ENCODE data around the gene PFDN5. TPM values are rescaled to one million over a fixed set of nuclear protein-coding genes. Genes with fewer than 3 reads are reported as not detected.

PFDN5 gene
- total RNA-seq, 2 experiments from 2014 or later, result 264 to 348 TPM

DNA sequence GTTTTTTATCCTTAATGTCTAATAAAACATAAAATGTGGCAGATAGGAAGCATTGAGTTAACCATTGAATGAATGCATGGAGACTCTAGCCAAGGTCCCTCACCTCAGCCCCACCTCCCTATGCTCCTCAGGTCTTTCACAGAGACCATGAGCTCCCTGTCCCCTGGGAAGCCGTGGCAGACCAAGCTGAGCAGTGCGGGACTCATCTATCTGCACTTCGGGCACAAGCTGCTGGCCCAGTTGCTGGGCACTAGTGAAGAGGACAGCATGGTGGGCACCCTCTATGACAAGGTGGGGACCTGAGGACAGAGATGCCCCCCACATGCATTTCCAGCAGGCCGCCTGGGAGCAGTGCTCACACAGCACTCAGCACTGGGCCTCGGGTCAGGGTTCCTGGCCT is 7.6 kb downstream of the PFDN5 start:
- peaks cover 11% of the 10 kb centered on the region for H3K4me1 ChIP-seq (ENCODE audit: insufficient read depth, low read length, poor library complexity, severe bottlenecking)
- peaks cover 60% of the 10 kb centered on the region for H3K36me3 ChIP-seq (ENCODE audit: insufficient read depth, low read length)
- DNase-seq (ENCODE audit: low spot score), result no peak
- peaks cover 9% of the 10 kb centered on the region; the same call in 1 of the 2 replicates for H3K79me2 ChIP-seq (ENCODE audit: insufficient read depth, low read depth, low read length)
- TF ChIP-seq EZH2phosphoT487 (IDR thresholded peaks at IDR 0.05; ENCODE audit: borderline replicate concordance, low read depth, low read length), result no peak
- TF ChIP-seq, protein P1, sequence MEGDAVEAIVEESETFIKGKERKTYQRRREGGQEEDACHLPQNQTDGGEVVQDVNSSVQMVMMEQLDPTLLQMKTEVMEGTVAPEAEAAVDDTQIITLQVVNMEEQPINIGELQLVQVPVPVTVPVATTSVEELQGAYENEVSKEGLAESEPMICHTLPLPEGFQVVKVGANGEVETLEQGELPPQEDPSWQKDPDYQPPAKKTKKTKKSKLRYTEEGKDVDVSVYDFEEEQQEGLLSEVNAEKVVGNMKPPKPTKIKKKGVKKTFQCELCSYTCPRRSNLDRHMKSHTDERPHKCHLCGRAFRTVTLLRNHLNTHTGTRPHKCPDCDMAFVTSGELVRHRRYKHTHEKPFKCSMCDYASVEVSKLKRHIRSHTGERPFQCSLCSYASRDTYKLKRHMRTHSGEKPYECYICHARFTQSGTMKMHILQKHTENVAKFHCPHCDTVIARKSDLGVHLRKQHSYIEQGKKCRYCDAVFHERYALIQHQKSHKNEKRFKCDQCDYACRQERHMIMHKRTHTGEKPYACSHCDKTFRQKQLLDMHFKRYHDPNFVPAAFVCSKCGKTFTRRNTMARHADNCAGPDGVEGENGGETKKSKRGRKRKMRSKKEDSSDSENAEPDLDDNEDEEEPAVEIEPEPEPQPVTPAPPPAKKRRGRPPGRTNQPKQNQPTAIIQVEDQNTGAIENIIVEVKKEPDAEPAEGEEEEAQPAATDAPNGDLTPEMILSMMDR (conservative IDR thresholded peaks at IDR 0.05; ENCODE audit: low read length), result no peak
- H2AFZ ChIP-seq (ENCODE audit: low read length), result no peak overlapping the region
- no peaks in the 10 kb centered on the region for H3K9me3 ChIP-seq (ENCODE audit: low read length)
- H3K4me3 ChIP-seq (ENCODE audit: low read depth, low read length, poor library complexity, severe bottlenecking), result no peak overlapping the region
- H3K4me2 ChIP-seq (ENCODE audit: low read length), result no peak overlapping the region
- ChIA-PET POLR2A (no interaction called here), CTCF (ENCODE audit: unreplicated experiment) (no interaction called here)
- intact Hi-C loops (cut with micrococcal nuclease; ENCODE audit: unreplicated experiment), result no loop called here
- H3K27ac ChIP-seq (ENCODE audit: low read depth, low read length, poor library complexity, severe bottlenecking), result no peak overlapping the region
- no peaks in the 10 kb centered on the region for H4K20me1 ChIP-seq (ENCODE audit: insufficient read depth, low read length)
- no peaks in the 10 kb centered on the region for H3K9me2 ChIP-seq (ENCODE audit: insufficient read depth, low read length)
- no TSS peak for BruUV-seq (replicated peaks)

DNA sequence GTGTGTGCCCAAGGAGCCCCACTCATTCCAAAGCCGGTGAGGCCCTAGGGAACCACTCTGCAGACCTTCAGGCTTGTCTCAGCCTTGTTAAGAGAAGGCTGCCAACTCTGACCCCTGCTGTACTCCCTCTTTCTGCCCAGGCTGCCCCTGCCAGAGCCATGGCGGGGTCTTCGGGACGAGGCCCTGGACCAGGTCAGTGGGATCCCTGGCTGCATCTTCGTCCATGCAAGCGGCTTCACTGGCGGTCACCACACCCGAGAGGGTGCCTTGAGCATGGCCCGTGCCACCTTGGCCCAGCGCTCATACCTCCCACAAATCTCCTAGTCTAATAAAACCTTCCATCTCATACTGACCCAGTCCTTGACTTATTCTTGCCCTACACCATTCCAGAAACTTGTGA is 11.5 kb downstream of the PFDN5 start:
- H2AFZ ChIP-seq (ENCODE audit: low read length), result no peak overlapping the region
- no peaks in the 10 kb centered on the region for H4K20me1 ChIP-seq (ENCODE audit: insufficient read depth, low read length)
- intact Hi-C loops (cut with micrococcal nuclease; ENCODE audit: unreplicated experiment), result no loop called here
- no peak overlapping the region for H3K4me3 ChIP-seq (ENCODE audit: low read depth, low read length, poor library complexity, severe bottlenecking)
- DNase-seq (ENCODE audit: low spot score), result no peak
- peaks cover 80% of the 10 kb centered on the region for H3K36me3 ChIP-seq (ENCODE audit: insufficient read depth, low read length)
- TF ChIP-seq, protein P1 (conservative IDR thresholded peaks at IDR 0.05; ENCODE audit: low read length), result no peak
- no peak for TF ChIP-seq EZH2phosphoT487 (IDR thresholded peaks at IDR 0.05; ENCODE audit: borderline replicate concordance, low read depth, low read length)
- H3K4me2 ChIP-seq (ENCODE audit: low read length), result no peak overlapping the region
- ChIA-PET POLR2A (interaction anchor here (0.6 kb wide), 1 partner anchor 12 kb away, joined by 4 read pairs; no protein-coding TSS in a partner anchor), CTCF (ENCODE audit: unreplicated experiment) (no interaction called here)
- no peaks in the 10 kb centered on the region for H3K9me3 ChIP-seq (ENCODE audit: low read length)
- H3K79me2 ChIP-seq (ENCODE audit: insufficient read depth, low read depth, low read length), result no peaks in the 10 kb centered on the region
- H3K27ac ChIP-seq (ENCODE audit: low read depth, low read length, poor library complexity, severe bottlenecking), result no peak overlapping the region
- H3K9me2 ChIP-seq (ENCODE audit: insufficient read depth, low read length), result no peaks in the 10 kb centered on the region
- no TSS peak for BruUV-seq (replicated peaks)
- H3K4me1 ChIP-seq (ENCODE audit: insufficient read depth, low read length, poor library complexity, severe bottlenecking), result no peaks in the 10 kb centered on the region

DNA sequence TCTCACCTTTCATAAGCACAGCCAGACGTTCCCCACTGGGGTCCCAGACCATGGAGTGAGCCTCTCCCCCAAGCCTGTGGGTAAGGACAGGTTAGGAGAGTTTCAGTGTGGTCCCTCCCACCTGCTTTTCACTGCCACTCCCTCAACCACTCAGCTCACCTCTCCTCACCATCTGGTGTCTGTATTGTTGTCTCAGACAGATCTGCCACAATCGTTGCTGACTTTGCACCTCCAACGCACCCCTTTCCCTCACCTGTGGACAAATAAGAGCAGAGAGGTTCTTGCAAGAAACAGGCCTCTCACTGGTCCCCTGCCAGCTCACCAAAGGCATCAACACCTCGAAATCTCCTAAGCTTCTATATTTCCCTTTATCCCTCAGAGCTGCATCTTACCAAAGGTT is 12.9 kb downstream of the PFDN5 start:
- ChIA-PET CTCF (ENCODE audit: unreplicated experiment) (interaction anchor here (0.6 kb wide), 1 partner anchor 37 kb away, joined by 4 read pairs; no protein-coding TSS in a partner anchor), POLR2A (interaction anchor here (1.0 to 1.1 kb wide), 2 partner anchors 9 to 13 kb away, joined by 3 to 5 read pairs; partner anchors contain the start of gene AAAS)
- Histone ChIP-seq H3K4me2 (ENCODE audit: low read length) (no peak overlapping the region), H3K27ac (ENCODE audit: low read depth, low read length, poor library complexity, severe bottlenecking) (no peak overlapping the region), H3K4me1 (ENCODE audit: insufficient read depth, low read length, poor library complexity, severe bottlenecking) (no peaks in the 10 kb centered on the region), H2AFZ (ENCODE audit: low read length) (no peak overlapping the region), H4K20me1 (ENCODE audit: insufficient read depth, low read length) (no peaks in the 10 kb centered on the region), H3K36me3 (ENCODE audit: insufficient read depth, low read length) (peaks cover 70% of the 10 kb centered on the region), H3K4me3 (ENCODE audit: low read depth, low read length, poor library complexity, severe bottlenecking) (no peak overlapping the region), H3K9me3 (ENCODE audit: low read length) (no peaks in the 10 kb centered on the region), H3K79me2 (ENCODE audit: insufficient read depth, low read depth, low read length) (no peaks in the 10 kb centered on the region), H3K9me2 (ENCODE audit: insufficient read depth, low read length) (no peaks in the 10 kb centered on the region)
- intact Hi-C loops (cut with micrococcal nuclease; ENCODE audit: unreplicated experiment), result no loop called here
- no peak for DNase-seq (ENCODE audit: low spot score)
- TF ChIP-seq, protein P1 (conservative IDR thresholded peaks at IDR 0.05; ENCODE audit: low read length), result no peak
- no peak for TF ChIP-seq EZH2phosphoT487 (IDR thresholded peaks at IDR 0.05; ENCODE audit: borderline replicate concordance, low read depth, low read length)
- no TSS peak for BruUV-seq (replicated peaks)
